ENCODE measurements around the gene TEK. TPM values are rescaled to one million over a fixed set of nuclear protein-coding genes. Genes with fewer than 3 reads are reported as not detected.

Gene TEK
- total RNA-seq, 1 donor from 2014 or later = 1.0 TPM

DNA sequence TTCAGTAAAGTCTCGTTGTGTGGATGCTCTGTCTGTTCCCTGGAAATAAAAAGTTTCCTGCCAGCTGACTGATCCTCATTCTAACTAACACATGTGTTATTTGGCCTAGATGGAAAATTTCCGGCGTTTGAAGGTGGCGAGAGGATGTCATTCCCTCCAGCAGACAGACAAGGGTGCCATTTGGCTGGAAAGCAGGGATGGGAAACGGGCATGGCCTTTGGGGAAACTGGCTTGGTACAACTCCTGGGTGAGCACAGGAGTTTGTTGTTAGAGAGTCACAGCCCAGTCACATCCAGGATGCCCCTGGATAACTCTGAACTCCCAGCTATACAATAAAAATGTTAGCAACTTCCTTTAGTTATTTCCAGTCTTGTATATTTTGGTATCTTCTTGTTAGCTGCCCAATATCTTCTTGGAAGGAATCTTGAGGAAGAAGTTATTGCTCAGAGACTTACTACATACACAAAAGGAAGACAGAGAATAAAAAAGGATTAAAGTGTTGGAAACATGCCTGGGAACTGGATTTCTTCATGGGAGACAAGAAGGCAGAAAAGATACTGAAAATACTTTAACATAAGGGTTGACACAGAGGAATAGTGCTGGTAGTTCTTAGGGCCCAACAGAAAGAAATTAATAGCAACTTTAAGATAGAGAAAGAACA lies 41.9 kb downstream of the TEK start:
- Mint-ChIP-seq H3K36me3 (ENCODE audit: unreplicated experiment) (no peaks in the 10 kb centered on the region), H3K4me1 (ENCODE audit: low read depth, unreplicated experiment) (no peaks in the 10 kb centered on the region), H3K4me3 (ENCODE audit: unreplicated experiment) (no peak overlapping the region), H3K27me3 (ENCODE audit: unreplicated experiment) (no peaks in the 10 kb centered on the region), H3K27ac (ENCODE audit: unreplicated experiment) (no peak overlapping the region), H3K9me3 (ENCODE audit: unreplicated experiment) (no peaks in the 10 kb centered on the region)
- TF ChIP-seq, protein P1, sequence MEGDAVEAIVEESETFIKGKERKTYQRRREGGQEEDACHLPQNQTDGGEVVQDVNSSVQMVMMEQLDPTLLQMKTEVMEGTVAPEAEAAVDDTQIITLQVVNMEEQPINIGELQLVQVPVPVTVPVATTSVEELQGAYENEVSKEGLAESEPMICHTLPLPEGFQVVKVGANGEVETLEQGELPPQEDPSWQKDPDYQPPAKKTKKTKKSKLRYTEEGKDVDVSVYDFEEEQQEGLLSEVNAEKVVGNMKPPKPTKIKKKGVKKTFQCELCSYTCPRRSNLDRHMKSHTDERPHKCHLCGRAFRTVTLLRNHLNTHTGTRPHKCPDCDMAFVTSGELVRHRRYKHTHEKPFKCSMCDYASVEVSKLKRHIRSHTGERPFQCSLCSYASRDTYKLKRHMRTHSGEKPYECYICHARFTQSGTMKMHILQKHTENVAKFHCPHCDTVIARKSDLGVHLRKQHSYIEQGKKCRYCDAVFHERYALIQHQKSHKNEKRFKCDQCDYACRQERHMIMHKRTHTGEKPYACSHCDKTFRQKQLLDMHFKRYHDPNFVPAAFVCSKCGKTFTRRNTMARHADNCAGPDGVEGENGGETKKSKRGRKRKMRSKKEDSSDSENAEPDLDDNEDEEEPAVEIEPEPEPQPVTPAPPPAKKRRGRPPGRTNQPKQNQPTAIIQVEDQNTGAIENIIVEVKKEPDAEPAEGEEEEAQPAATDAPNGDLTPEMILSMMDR (IDR thresholded peaks at IDR 0.05; ENCODE audit: partially characterized antibody, unreplicated experiment) = no peak
- no peak for DNase-seq

- H3K36me3 Mint-ChIP-seq (ENCODE audit: unreplicated experiment) = no peaks in the 10 kb centered on the region
- H3K9me3 Mint-ChIP-seq (ENCODE audit: unreplicated experiment) = no peaks in the 10 kb centered on the region
- no peaks in the 10 kb centered on the region for H3K4me1 Mint-ChIP-seq (ENCODE audit: low read depth, unreplicated experiment)
- no peak overlapping the region for H3K4me3 Mint-ChIP-seq (ENCODE audit: unreplicated experiment)
- TF ChIP-seq, protein P1 (IDR thresholded peaks at IDR 0.05; ENCODE audit: partially characterized antibody, unreplicated experiment) = no peak
- no peak overlapping the region for H3K27ac Mint-ChIP-seq (ENCODE audit: unreplicated experiment)
- no peak for DNase-seq
- no peaks in the 10 kb centered on the region for H3K27me3 Mint-ChIP-seq (ENCODE audit: unreplicated experiment)
These were observed 42.8 kb downstream of the TEK start for GRCh38 chr9:27151693-27152404.

DNA sequence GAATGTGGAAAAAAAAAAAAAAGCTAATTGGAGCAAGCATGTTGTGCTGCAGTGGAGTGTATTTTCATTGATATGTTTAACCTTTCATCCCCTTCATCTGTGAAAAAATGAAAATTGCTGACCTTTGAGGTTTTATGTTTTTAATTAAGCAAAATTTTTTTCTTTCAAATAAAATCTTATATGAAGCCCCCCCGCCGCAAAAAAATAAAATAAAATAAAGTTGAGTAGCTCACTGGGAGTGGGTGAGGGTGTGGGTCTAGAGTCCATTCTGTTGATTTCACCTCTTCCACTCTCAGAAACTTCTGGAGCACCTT lies 43.3 kb downstream of the TEK start:
- Mint-ChIP-seq H3K9me3 (ENCODE audit: unreplicated experiment) (no peaks in the 10 kb centered on the region), H3K27me3 (ENCODE audit: unreplicated experiment) (no peaks in the 10 kb centered on the region), H3K27ac (ENCODE audit: unreplicated experiment) (no peak overlapping the region), H3K4me3 (ENCODE audit: unreplicated experiment) (no peak overlapping the region), H3K36me3 (ENCODE audit: unreplicated experiment) (no peaks in the 10 kb centered on the region), H3K4me1 (ENCODE audit: low read depth, unreplicated experiment) (no peaks in the 10 kb centered on the region)
- TF ChIP-seq, protein P1 (IDR thresholded peaks at IDR 0.05; ENCODE audit: partially characterized antibody, unreplicated experiment) = no peak
- DNase-seq = no peak

DNA sequence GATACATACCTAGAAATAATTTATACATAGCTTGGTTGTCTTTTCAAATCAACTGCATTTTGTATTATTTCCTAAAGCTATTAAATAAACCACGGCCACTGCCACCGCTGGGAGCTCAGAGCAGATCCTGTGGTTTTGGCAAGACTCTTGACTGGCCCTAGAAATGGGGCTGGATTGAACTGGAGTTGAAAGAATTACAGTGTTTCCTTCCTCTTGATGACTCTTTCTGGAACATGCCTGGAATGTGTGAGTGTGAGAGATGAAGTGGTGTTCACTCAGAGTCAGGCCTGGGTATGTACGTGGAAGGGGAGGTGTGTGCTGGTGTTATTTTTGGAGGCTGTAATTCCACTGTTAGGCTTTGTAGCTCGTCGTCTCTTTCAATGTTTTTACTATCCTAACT lies 45.9 kb downstream of the TEK start:
- Mint-ChIP-seq H3K36me3 (ENCODE audit: unreplicated experiment) (no peaks in the 10 kb centered on the region), H3K9me3 (ENCODE audit: unreplicated experiment) (no peaks in the 10 kb centered on the region), H3K27me3 (ENCODE audit: unreplicated experiment) (no peaks in the 10 kb centered on the region), H3K27ac (ENCODE audit: unreplicated experiment) (no peak overlapping the region), H3K4me1 (ENCODE audit: low read depth, unreplicated experiment) (no peaks in the 10 kb centered on the region), H3K4me3 (ENCODE audit: unreplicated experiment) (no peak overlapping the region)
- TF ChIP-seq, protein P1 (IDR thresholded peaks at IDR 0.05; ENCODE audit: partially characterized antibody, unreplicated experiment) = no peak
- no peak for DNase-seq

- Mint-ChIP-seq H3K9me3 (ENCODE audit: unreplicated experiment) (no peaks in the 10 kb centered on the region), H3K4me3 (ENCODE audit: unreplicated experiment) (no peak overlapping the region), H3K27ac (ENCODE audit: unreplicated experiment) (no peak overlapping the region), H3K4me1 (ENCODE audit: low read depth, unreplicated experiment) (no peaks in the 10 kb centered on the region), H3K27me3 (ENCODE audit: unreplicated experiment) (no peaks in the 10 kb centered on the region), H3K36me3 (ENCODE audit: unreplicated experiment) (no peaks in the 10 kb centered on the region)
- TF ChIP-seq, protein P1 (IDR thresholded peaks at IDR 0.05; ENCODE audit: partially characterized antibody, unreplicated experiment) = no peak
- DNase-seq = no peak
These were observed 48.1 kb downstream of the TEK start for GRCh38 chr9:27157097-27157496.
